Activated CD8-positive, alpha-beta memory T cell treated with anti-CD3 and anti-CD28 coated beads for 4 hours (primary cell): ENCODE results near the gene CD34.

Source experiments
- DNase-seq, 2 donors: peaks; one replicate each; pipeline ENCODE4 v3.0.0-alpha.2; 2020; ENCODE audit warnings: low read depth in 2 of 2

The CD34 gene

DNA sequence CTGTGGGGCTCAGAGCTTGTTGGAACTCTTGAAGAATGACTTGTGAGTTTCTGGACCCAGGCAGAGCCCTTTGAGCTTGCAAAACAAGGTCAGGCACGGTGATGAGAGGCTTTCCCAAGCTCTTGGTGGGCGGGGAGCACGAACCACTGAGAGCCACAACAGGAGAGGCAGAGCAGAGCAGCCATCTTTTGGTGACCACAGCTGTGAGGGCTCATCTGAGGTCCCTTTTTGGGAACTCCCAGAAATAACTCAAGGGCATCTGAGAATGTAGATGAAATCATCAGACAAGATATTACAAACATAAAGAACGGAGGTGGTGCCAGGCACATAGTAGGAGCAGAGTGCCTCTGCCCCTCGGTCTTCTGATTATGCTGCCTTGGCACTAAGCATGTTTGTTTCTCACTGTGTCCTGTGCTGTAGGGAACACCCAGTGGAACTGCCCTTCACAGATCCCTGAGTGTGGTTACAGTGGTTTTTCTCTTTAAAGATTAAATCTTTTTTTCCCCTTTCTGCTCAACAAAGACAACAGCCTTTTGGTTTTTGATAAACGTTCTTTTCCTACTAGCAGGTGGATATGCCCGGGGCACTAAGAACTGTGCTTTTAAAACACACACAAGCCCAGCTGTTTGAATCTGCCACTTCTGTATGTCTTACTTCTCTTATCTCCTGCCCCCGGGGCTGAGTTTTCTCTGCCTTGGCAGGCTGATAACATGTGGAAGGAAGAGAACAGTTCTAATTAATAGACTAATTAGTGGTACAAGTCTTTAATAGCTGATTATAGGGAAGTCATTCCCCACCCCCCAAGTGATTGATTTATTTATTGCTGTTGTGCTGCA, 37.7 kb downstream of the CD34 start:
- DNase-seq = no peak

DNA sequence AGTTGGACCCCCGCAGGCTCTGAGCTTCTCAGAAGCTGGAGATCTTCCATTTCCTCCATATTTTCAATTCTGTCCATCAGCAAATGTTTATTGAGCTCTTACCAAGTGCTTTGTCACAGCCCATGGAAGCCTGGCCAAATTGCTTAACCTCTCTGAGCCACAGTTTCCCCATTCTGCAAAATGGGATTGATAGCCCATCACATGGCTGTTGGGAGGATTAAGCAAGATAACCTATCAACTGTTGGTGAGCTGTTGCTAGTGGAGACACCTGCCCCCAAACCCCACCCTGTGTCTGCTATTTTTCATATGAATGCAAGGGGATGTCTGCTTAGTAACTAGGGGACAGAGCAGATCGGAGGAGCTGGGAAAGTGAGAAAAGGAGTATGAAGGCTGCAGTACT, 38.3 kb downstream of the CD34 start:
- no peak for DNase-seq

DNA sequence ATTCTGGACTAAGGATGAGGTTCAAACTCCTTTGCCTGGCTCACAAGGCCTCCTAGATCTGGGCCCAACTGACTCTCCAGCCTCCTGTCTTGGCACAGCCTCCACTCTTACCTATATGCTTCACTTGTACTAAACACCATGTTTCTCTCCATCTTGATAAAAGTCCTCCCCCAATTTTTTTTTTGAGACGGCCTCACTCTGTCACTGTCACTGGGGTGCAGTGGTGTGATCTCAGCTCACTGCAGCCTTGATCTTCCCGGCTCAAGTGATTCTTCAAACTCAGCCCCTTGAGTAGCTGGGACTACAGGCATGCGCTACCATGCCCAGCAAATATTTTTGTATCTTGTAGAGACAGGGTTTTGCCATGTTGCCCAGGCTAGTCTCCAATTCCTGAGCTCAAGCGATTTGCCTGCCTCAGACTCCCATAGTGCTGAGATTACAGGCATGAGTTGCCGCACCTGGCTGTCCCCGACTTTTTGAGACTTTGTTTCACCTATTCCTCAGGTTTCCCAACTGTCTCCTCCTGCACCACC, 39.7 kb downstream of the CD34 start:
- no peak for DNase-seq

DNA sequence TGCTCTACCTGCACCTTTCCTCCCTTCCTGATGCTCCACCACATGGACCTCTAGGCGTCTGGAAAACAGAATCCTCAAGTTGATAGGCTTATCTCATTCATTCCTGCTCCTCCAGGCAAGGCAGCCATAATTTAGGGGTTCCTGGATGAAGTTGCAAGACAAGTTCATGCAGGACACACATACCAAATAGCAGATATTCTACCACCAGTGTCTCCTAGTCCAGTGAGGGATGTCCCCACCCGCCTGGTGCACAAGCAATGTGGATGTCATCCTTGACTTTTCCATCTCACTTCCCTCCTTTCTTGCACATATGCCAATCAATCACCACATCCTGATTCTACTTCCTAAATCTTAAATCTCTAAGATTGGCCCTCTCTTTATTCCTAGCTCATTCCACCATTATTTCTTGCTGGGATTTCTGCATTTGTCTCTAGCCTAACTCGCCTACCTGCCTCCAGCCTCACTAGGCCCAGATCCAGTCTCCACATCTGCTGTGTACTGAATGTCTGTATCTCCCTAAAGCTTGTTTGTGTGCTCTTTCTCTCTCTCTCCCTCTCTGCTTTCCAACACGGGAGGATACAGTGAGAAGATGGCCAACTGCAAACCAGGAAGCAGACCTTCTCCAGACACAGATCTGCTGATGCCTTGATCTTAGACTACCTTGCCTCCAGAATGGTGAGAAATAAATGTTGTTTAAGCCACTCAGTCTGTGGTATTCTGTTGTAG, 40.5 kb downstream of the CD34 start:
- DNase-seq = no peak

DNA sequence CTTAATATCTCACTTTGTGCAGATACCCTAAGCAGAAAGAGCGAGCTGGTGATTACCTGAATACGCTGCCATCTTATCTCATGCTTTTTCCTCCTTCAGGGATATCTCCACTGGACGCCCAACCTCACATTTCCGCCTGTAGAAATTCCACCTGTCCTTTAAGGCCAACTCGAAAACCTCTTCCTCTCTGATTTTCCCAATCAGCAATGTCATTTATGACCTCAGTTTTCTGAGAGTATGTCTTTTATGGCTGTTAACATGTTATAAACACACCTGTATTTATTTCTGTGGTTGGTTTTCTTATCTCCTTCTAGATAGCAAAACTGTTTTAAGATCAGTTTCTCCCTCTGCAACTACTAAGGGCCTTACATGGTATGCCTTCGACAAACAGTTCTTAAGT, 41.1 kb downstream of the CD34 start:
- DNase-seq = no peak

DNA sequence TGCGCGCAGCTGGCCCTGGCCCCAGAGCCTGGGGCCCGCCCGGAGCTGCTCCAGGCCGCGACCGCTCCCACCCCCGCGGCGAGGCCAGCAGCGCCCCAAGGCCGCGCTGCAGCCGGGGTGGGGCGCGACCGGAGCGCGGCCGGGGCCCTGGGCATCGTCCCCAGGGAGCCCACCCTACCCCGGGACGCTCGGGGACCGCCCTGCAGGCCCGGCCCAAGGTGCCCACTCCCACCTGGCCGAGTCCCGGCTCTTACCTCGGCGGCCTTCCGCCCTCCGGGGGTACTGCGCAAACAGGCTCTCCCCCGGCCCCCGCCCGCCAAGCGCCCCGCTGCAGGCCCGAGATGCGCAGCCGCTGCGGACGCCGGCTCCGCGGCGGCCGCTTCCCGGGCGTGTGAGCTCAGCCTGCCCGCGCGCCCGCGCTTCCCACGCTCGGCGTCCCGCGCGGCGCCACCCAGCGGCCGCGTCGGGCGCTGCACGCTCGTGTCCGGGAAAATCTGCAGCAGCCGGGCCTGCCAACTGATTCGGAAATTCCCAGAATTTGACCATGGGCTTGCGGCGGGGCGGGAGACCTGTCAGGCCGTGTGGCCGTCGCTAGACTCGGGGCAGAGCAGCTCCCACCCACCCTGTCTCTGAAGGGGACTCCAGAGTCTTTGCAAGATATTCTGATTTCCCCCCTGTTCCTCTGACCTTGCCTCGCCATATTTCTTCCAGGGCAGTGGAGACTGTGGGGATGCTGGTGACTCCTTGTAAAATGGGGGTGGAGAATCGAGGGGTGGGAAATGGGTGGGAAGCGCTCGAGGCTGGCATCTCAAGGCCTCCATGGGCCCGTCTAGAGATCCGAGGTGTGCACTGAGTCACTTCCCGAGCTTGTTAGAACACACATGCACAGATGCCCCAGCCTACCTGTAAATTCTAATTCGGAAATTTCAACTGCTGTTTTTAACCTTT, 41.9 kb downstream of the CD34 start:
- peak in 1 of 2 donors; percentile 33 for DNase-seq

DNA sequence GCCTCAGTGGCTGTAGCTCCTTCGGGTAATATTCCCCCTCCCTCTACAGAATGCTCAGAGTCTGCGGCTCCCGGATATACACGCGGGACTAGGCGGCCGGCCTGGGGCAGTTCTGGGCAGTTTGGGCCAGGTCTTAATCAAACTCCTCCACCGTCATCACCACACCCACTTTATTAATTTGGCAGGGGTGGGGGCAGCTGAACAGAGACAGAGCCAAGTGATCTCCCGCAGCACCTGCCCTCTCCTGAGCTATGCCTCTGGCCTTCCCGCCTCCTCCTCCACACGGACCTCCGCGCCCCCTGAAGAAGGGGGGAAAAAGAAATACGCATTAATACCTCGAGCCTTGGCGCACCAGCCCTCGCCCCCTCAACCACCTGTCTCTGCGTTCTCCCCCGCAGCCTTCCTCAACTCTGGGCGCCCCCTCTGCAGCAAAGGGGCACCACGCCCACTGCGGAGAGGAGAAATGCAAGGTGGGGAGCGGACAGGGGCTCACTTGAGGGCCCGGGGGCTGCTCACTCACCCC, 42.6 kb downstream of the CD34 start:
- DNase-seq = no peak

DNA sequence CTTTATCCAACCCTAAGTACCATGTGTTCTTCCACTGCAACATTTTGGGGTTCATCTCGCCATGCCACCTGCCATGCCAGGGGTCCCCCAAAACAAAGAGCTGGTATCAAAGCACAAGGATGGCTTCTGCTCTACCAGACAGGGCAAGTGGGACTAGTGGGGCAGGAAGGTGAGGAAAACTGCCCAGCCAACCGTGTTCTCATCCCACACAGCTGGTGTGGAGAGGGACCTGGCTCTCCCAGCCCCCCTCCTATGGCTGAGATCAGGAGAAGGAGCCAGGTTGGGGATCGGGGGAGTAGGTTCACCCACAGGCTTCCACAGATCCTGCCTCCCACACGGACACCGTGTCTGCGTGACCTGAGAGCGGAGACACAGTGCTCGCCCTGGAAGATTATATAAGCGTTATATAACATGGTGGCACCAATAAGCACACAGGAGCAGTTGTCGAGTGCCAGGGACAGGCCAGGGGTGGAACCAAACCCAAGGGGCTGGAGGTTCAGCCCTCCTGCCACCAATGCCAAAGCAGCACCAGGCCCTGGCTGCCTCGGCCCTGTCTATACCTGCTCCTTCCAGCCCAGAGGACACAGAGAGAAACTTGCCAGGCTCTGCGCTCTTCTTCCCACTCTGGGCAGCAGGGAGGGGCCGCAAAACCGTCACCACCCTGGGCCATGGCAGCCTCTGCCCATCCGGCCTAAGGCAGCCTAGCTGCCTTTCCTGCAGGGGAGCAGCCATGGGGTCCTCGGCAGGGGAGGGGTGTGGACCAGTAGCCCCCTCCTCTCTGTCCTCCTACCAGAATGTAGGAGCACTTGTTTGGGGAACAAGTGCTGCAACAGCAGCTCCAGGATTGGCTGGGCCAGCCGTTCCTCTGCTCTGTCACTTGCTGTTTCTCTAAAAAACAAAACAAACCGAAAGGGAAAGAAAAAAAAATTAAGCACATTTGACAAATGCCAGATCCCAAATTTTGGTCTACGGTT, 43.5 kb downstream of the CD34 start:
- no peak for DNase-seq

DNA sequence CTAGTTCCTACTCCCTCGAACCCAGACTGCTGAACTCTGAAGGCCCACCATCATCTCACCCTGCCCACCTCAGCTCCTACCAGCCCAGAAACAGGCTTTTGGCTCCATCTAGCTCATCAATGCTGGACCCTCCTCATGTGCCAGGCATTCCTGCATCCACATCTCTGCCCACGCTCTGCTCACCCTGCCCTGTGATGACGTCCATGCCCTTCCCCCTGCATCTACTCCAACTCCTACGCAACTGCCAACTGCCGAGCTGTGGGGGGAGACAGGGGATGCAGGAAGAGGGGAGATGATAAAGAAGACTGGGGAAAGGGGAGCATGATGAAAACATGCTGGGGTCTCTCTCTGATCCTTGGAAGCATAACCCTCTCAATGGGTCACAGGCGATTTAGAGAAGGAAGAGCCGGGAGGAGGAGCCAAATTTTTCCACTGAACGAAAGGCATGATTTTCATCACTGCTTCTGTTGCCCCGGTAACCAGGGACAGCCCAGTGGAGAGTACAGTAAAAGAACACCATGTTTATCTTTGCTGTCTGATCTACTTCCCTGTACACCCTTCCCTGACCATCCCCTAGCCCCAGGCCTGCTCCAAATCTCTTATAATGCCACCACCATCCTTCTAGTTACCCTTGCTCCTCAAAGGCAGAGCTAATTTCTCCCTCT, 44.3 kb downstream of the CD34 start:
- no peak for DNase-seq

DNA sequence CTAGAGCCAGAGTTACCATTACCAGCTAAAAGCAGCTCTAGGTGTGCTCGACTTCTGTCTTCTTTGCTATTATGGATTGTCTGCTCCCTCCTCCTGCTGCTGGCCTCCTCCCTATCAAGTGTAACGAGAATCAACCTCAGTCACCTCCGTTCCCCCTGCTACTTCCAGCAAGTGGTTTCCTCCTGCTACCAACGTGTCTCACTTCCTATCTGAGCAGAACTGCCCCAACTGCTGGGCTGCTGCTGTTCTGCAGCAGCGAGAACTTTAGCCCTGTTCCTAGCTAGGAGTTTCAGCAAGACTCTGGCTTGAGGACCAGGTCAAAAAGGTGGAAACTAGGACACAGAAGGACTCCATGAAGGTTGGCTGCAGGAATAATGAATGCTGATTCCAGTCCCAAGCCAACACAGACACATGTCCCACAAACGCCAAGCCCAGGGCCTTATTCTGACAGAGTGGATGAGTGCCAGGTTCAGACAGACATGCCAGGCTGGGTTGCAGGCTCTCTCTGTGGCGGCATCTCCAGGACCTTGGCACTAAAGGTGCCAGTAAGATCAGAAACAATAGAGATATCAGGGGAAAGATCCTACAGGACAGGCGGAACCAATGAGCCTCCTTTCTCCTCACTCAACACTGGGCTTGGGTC, 46.9 kb downstream of the CD34 start:
- DNase-seq = no peak

DNA sequence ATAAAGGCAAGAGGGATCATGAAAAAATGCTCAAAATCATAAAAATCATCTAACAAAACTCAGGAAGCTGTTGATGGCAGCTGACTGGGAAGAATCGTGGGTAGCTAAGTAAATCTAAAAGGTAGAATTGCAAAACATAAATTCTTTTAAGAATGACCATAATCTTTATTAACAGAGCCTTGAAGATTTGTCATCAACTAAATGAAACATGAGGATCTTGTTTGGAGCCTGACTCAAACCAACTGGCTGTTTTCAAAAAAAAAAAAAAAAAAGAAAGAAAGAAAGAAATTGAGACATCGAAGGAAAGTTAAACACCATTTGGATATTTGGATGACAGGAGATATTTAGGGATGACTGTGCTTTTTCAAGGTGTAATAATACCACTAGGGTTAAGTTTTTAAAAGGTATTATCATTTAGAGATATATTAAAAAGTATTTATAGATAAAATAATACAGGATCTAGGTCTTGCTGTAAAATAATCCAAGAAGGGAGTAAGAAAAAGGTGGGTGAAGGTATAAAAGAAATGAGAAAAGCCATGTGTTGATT, 48.6 kb downstream of the CD34 start:
- no peak for DNase-seq

DNA sequence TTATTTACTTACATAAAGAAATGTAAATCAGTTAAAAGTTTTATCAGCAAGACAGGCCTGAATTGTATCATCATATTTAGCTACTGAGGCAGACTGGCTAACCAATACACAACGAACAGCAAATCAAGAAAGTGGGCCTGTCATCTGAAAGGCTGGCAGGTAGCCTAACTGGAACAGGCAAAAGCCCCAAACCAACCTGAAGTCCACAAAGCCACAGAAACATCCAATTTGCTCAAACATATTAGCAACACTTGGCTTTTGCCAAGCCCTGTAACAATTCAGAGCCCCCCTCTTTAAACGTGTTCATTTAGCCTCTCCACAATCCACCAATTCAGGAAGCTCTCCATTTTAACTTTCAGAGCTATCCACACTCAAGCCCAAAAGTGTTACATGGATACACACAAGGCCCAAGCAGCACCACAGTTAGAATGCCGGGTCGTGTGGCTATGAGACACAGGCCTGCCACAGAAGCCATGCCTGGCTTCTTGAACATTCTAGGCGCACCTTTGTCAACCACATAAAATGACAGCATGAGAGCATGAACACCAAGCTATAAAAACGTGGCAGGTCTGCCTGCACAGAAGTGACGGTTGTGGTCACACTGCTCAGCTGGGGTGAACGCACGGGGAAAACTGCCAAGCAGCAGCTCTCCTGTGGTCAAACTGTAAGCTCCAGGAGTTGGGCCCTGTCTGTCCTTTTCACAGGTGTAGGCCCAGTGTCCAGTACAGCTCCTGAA, 49.3 kb downstream of the CD34 start:
- DNase-seq = no peak

DNA sequence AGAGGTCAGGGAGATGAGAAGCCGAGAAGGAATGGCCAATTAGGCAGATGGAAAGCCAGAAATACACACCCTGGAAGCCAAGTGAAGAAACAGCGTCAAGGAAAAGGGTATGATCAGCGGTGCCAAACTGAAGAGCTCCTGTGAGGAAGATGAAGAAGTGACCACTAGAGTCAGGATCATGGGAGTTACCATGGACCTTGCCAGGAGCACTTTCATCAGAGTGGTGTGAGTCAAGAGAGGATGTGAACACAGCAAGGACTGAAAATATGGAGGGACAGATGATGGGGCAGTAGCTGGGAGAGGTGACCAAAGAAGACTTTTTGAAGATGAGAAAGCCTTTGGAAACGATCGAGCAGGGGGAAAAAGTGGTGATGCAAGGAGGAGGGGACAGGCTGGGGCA, 50.4 kb downstream of the CD34 start:
- no peak for DNase-seq

DNA sequence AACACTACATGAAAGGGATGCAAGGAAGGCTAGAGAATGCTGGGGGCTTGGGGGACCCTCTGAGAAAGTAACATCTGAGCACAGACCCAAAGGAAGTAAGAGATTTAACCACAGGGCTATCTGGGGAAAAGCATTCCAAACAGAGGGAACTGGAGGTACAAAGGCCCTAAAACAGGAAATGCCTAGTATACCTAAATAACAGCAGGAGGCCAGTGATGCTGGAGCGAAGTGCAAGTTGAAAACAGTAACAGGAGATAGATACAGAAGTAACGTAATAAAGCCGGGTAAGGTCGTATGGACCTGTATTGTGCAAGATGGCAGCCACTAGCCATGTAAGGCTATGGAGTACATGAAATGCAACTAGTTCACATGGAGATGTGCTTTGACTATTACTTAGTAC, 52.1 kb downstream of the CD34 start:
- no peak for DNase-seq

DNA sequence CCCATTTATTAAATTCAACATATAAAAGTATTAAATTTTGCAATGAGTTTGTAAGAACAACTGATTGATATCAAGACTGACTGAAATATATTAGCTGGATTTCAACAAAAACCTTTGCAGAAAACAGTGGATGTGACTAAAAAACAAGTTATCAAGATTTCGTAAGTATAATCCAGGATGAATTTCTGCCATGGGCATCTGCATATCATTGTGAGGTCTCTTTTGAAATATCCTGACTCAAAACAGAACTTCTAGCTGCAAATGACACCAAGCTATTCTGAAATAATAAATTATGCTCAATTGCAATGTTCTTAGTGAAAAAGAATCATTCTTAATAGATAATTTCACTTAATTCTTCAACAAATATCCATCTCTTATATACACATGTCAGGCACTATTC, 52.6 kb downstream of the CD34 start:
- no peak for DNase-seq

DNA sequence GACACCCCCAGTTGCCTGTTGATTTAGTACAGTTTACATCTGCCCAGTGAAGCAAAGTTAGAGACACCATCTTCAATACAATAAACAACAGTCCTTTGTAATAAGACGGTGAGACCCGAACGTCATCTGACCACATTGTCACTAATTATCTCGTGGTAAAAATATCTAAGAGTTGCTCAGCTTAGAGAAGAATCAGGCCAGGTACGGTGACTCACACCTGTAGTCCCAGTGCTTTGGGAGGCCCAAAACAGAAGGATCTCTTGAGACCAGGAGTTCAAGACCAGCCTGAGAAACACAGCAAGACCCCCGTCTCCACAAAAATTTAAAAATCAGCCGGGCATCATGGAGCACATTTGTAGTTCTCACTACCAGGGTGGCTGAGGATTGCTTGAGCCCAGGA, 53.5 kb downstream of the CD34 start:
- DNase-seq = no peak

DNA sequence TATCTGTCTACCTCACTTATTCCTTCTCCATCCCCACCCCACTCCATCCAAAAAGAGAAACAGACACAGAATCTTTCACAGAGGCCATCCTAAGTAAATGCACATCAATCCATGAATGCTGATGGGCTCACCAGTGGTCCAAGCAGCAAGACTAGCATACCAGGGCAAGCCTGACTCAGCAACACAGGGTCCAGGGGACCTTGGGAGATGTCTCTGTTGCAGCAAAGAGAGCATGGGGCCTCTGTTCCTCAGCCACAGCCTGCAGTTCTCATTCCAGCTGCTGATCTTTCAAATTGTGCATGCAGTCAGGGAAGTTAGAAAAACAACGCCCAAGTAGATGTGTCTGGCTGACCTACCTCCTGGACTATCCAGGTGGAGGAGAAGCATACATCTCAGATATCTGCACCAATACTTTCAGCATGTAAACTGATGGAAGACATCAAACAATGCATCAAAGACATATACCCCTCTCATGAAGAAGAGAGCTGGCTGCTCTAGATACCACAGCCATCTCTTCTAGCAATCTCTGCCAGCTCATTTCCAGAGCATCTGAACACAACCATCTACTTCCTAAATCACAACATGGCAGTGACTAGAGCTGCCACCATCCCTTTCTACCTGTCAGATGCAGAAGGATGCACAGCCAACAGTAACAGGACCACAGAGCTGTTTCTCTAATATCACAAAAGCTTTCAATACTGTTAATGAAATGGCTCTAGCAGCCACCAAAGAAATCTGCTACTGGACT, 54.5 kb downstream of the CD34 start:
- no peak for DNase-seq

DNA sequence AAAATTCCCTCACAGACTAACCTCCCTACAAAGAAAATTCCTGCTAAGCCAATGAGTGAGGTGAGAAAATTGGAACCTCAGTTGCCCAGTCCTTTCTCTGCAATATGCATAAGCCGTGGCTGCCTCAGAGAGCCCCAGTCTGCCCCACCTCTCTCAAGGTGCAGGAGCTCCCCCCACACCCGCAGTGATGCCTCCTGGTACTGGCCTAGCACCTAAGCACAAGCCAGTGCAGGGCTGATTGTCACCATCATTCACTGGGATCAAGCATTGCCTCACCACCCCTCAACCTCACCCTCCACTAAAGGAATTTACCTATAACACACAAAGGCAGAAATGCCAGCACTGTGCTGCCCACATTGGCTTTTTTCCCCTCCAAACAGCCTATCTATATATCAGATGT, 56.9 kb downstream of the CD34 start:
- no peak for DNase-seq
